Measurements from ENCODE around the gene IFNGR1.

IFNGR1 gene

DNA sequence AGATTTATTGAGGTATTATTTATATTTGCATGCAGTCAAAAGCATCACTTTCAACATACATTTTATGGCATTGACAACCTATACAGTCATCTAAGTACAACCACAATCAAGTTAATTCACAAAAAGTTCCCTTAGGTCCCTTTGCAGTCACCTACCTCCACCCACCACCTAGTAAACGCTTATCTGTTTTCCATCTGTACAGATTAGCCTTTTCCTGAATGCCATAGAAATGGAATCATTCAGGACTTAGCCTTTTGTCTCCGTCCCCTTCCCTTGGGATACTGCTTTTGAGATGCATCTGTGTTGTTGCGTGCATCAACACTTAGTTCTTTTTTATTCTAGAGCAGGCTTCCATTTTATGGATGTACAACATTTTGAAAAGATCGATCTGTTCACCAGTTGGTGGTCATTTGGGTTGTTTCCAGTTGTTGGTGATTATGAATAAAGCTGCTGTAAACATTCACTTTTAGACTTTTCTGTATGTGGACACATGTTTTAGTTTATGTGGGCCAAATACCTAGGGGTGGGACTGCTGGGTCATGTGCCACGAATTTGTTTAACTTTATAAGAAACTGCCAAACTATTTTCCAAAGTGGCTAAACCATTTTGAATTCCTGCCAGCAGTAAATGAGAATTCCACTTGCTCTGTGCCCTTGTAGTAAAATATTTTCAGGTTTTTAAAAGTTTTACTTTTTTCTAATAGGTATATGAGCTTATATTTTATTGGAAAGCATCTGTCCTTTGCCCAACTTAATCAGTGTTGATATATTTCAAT lies 17.6 kb upstream of the IFNGR1 start:
- no peak overlapping the region for H3K27ac ChIP-seq
- TF ChIP-seq ZFX (IDR thresholded peaks at IDR 0.05; ENCODE audit: borderline replicate concordance) (no peak), CTCF (IDR thresholded peaks at IDR 0.05) (no peak)

GRCh38 chr6:137235686-137236085 lies 16.5 kb upstream of the IFNGR1 start:
- no peak for TF ChIP-seq CTCF (IDR thresholded peaks at IDR 0.05)
- TF ChIP-seq ZFX (IDR thresholded peaks at IDR 0.05; ENCODE audit: borderline replicate concordance) = no peak
- no peak overlapping the region for H3K27ac ChIP-seq

- no peak for TF ChIP-seq CTCF (IDR thresholded peaks at IDR 0.05)
- no peak for TF ChIP-seq ZFX (IDR thresholded peaks at IDR 0.05; ENCODE audit: borderline replicate concordance)
- no peak overlapping the region for H3K27ac ChIP-seq
Measured at GRCh38 chr6:137233911-137234863, 15.0 kb upstream of the IFNGR1 start.

- TF ChIP-seq ZFX (IDR thresholded peaks at IDR 0.05; ENCODE audit: borderline replicate concordance) = no peak
- TF ChIP-seq CTCF (IDR thresholded peaks at IDR 0.05) = no peak
Measured at GRCh38 chr6:137231895-137232294, 12.7 kb upstream of the IFNGR1 start.

GRCh38 chr6:137230956-137231555 lies 11.9 kb upstream of the IFNGR1 start:
- H3K27ac ChIP-seq = no peak overlapping the region
- TF ChIP-seq ZFX (IDR thresholded peaks at IDR 0.05; ENCODE audit: borderline replicate concordance) = no peak
- no peak for TF ChIP-seq CTCF (IDR thresholded peaks at IDR 0.05)

More at GRCh38 chr6:137231895-137232294, 12.7 kb upstream of the IFNGR1 start:
- no peak overlapping the region for H3K27ac ChIP-seq

GRCh38 chr6:137230547-137230946 lies 11.4 kb upstream of the IFNGR1 start:
- H3K27ac ChIP-seq = no peak overlapping the region
- TF ChIP-seq ZFX (IDR thresholded peaks at IDR 0.05; ENCODE audit: borderline replicate concordance) = no peak
- no peak for TF ChIP-seq CTCF (IDR thresholded peaks at IDR 0.05)
